Astrocyte of the spinal cord (primary cell): ENCODE results near the gene ZNF532.
"Not testable (repeated sequence)": the region's sequence is repeated elsewhere in the genome, so short reads cannot be mapped to it uniquely, and the experiment has no call there.

Experiments
- DNase-seq: peaks from one replicate; pipeline ENCODE4 v3.0.0; 2011; ENCODE audit warnings: low read depth, low spot score
- H3K4me3 ChIP-seq: 2 replicates; pipeline ENCODE4 v1.5.1; 2011; ENCODE audit warnings: low read depth, mild to moderate bottlenecking, low read length, moderate library complexity
- in situ Hi-C: cut with HindIII; loops from 2 replicates; pipeline ENCODE4 v1.10.0; 2017; ENCODE audit warnings: low sequenced_read_pairs
- TF ChIP-seq, protein P1 (sequence below): IDR thresholded peaks from 2 replicates; pipeline ENCODE4 v1.5.1; 2012; ENCODE audit warnings: low read depth, mild to moderate bottlenecking, low read length, inconsistent platforms

ZNF532 gene

DNA sequence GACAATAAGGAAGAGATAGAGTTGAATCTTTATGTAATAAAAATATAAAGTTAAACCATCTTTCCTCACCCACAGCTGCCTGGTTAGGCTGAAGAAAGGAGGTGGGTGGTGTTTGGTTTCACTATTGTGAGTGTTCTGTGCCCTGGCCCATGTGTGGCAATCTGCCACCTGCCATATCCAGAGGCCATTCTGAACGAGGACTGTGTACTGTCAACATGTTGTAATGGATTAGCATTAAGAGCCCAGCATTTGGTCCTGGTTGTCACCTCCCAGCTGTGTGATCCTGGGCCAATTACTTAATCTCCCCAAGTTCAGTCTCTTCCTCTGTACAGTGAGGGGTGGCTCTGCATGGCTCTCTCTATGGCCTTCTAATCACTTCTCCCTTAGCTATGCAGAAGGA is 156.8 kb downstream of the ZNF532 start:
- no peak for DNase-seq
- TF ChIP-seq, protein P1, sequence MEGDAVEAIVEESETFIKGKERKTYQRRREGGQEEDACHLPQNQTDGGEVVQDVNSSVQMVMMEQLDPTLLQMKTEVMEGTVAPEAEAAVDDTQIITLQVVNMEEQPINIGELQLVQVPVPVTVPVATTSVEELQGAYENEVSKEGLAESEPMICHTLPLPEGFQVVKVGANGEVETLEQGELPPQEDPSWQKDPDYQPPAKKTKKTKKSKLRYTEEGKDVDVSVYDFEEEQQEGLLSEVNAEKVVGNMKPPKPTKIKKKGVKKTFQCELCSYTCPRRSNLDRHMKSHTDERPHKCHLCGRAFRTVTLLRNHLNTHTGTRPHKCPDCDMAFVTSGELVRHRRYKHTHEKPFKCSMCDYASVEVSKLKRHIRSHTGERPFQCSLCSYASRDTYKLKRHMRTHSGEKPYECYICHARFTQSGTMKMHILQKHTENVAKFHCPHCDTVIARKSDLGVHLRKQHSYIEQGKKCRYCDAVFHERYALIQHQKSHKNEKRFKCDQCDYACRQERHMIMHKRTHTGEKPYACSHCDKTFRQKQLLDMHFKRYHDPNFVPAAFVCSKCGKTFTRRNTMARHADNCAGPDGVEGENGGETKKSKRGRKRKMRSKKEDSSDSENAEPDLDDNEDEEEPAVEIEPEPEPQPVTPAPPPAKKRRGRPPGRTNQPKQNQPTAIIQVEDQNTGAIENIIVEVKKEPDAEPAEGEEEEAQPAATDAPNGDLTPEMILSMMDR: no peak
- in situ Hi-C loops: no loop called here
- no peak overlapping the region for H3K4me3 ChIP-seq

DNA sequence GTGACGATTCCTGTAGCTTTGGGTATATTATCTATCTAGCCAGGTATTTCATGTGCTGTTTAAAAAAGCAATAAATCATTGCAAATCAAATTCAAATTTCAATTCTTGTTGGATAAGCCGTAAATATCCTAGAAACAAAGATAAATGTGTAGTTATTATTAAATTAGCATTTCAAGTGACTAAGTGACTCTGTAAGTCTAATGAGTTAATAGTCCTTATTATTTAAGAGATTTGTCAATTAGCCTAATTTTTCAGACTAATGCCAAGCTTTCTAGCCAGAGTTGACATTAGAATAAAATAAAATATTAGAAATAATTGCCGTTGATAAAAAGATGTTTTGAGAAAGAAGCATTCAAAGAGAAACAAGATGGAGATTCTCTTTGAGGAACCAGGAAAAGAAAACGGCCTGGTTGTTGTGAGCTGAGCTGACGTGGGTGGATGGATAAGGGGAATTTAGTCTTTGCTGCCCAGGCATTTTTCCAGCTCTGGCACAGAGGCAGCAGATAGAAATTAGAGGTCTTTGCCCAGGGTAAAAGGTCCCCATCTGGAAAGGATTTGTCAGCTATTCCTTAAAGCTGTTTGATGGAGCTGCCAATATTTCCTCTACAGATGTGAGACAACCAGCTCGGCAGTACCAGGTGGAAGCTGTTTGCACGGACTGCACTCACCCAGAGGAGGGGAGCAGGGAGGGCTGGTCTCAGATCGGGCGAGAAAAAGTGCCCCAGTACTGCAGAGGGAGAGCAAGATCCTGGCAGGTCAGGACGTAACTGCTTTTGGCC is 157.7 kb downstream of the ZNF532 start:
- in situ Hi-C loops: no loop called here
- H3K4me3 ChIP-seq: no peak overlapping the region
- DNase-seq: no peak
- TF ChIP-seq, protein P1: no peak

DNA sequence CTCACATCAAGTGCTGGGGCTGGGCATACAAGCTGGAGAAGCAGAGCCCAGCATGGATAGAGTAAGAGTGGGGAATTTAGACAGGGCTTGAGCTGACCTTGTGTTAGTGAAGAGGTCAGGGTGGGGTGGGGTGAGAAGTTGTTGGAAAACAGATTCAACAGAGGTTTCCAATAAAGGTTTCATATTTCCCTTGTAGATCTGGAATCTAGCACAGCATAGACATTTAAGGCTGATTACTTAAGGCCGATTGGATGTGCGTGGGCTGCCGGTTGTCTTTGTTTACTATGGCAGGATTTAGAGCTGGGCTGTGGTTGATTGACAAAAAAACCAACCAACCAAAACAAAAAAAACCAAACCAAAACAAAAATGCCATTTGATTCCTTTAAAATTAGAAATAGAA is 160.2 kb downstream of the ZNF532 start:
- in situ Hi-C loops: no loop called here
- peak; percentile 33 for DNase-seq
- TF ChIP-seq, protein P1: no peak
- H3K4me3 ChIP-seq: no peak overlapping the region

DNA sequence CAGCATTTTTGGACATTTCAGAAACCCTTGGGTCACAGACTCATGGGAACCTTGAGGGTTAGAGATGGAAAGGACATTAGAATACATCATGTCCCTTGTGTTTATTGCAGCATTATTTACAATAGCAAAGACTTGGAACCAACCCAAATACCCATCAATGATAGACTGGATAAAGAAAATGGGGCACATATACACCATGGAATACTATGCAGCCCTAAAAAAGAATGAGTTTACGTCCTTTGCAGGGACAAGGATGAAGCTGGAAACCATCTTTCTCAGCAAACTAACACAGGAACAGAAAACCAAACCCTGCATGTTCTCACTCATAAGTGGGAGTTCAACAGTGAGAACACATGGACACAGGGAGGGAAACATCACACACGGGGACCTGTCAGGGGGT is 160.9 kb downstream of the ZNF532 start:
- H3K4me3 ChIP-seq, in situ Hi-C loops, DNase-seq: not testable (repeated sequence)

DNA sequence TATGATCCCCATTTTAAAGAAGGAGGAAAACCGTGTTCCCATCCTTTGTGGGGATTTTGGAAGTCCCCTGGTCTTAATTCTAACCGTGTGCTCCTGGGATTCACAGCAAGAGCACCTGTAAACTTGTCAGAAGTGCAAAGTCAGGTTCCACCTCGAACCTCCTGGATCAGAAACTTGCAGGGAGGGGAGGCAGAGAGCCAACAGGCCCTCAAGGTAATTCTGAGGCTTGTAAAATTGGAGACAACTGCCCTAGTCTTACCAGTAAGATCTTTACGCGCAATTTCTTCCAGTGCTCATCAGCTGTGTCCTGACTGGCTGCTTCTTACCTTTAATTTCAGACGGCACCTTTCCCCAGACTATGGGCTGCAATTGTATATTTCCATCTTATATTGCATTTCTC is 161.7 kb downstream of the ZNF532 start:
- TF ChIP-seq, protein P1: no peak
- no peak overlapping the region for H3K4me3 ChIP-seq
- no peak for DNase-seq
- in situ Hi-C loops: no loop called here

DNA sequence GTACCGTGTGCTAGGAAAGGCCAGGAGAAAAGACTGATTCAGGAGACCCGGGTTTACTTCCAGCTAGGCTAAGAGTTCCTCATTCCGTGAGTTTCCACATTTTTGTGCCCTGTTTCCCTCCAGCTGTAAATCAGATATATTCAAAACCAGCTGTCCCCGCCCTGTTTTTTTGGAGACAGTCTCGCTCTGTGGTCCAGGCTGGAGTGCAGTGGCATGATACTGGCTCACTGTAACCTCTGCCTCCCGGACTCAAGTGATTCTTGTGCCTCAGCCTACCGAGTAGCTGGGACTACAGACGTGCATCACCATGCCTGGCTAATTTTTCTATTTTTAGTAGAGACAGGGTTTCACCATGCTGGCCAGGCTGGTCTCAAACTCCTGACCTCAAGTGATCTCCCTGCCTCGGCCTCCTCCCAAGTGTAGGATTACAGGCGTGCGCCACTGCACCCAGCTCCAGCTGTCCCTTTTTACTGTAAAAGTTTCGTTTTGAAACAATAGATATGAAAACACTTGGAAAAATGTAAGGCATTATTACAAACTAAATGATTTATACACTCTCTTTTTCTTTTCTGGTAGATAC is 162.2 kb downstream of the ZNF532 start:
- no peak overlapping the region for H3K4me3 ChIP-seq
- DNase-seq: no peak
- TF ChIP-seq, protein P1: no peak
- in situ Hi-C loops: no loop called here

DNA sequence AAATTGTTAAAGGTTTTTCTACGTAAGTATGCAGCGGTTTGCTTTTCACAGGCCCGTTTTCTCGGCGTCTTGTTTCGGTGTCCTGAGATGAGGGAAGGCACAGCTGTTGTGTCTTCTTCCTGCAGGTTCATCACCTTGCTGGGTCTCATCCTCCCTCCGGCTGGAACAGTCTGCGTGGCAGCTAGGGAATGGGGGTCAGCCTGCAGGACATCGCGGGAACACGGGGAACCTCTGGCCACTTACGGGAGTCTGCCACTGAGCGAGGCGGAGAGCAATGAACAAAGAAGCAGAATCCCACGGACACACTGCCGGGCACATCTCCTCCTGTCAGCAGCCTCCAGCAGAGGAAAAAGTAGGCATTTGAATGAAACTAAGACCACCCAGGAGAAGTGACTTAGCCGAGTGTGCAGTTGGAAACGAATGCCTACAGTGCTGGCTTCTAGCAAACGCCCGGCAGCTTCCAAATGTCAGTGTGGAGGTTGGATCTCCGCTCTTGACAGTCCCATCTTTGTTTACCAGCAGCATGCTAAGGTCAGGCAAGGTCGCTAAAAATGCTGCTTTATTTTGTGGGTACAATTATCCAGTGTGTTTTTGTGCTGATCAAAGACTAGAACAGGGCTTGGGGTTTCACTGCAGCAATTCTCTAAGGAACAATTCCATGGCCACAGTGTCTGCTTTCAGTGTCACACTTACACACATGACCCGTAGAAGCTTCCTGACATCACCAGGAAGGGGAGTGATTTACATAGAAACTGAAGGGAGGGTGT is 165.2 kb downstream of the ZNF532 start:
- in situ Hi-C loops: no loop called here

More for the DNA sequence above, 165.2 kb downstream of the ZNF532 start:
- no peak overlapping the region for H3K4me3 ChIP-seq
- DNase-seq: no peak
- TF ChIP-seq, protein P1: no peak
